T-cell (primary cell): ENCODE data around the gene KCTD17. TPM values are rescaled to one million over a fixed set of nuclear protein-coding genes. Genes with fewer than 3 reads are reported as not detected.

ENCODE experiments used
- ATAC-seq, 4 experiments: fragments of 200-7000 bp in 3 of 4; fragments of 150-1000 bp in 1 of 4; cut with Tn5 transposase; replicated peaks in 1 of 4; 1 replicate in 3 of 4; 2 replicates in 1 of 4; pipeline ENCODE4 v1.10.0; 2021; ENCODE audit warnings: moderate library complexity in 3 of 4, mild to moderate bottlenecking in 2 of 4, moderate number of reproducible peaks in 1 of 4
- CTCF ChIA-PET, 2 donors: fragments of 300-600 bp; sonication (Branson Sonifier 250); formaldehyde crosslinking; loops; one replicate each; lab custom pipeline; 2022; ENCODE audit warnings: antibody characterized with exemption in 2 of 2; lab: Charles Lee
- POLR2A ChIA-PET, 2 donors: fragments of 300-600 bp; sonication (Branson Sonifier 250); formaldehyde crosslinking; loops; one replicate each; lab custom pipeline; 2022; ENCODE audit warnings: antibody characterized with exemption in 2 of 2; lab: Charles Lee
- DNase-seq, 35 experiments: peaks; one replicate each; pipeline versions ENCODE4 v3.0.0 to v3.0.0-alpha.2; 2013 to 2023
- H3K27ac ChIP-seq: one replicate; pipeline ENCODE4 v1.5.1; 2013; ENCODE audit warnings: low read length
- H3K27me3 ChIP-seq, 2 experiments: replicated peaks in 1 of 2; 1 replicate in 1 of 2; 2 replicates in 1 of 2; pipeline versions ENCODE4 v1.6.1 to v1.7.0; 2013; ENCODE audit warnings: low read length in 1 of 2, mixed read lengths in 1 of 2; ENCODE audit not compliant: control insufficient read depth in 2 of 2, insufficient read depth in 2 of 2; ENCODE audit errors: extremely low read depth in 1 of 2
- H3K36me3 ChIP-seq, 2 donors: 1 replicate in 1 of 2; 2 replicates in 1 of 2; pipeline versions ENCODE4 v1.6.1 to v1.7.0; 2013; ENCODE audit warnings: low read length in 1 of 2; ENCODE audit not compliant: control insufficient read depth in 2 of 2, insufficient read depth in 1 of 2; ENCODE audit errors: extremely low read depth in 1 of 2
- H3K4me1 ChIP-seq, 2 experiments: 1 replicate in 1 of 2; 2 replicates in 1 of 2; pipeline versions ENCODE4 v1.6.1 to v1.7.0; 2013; ENCODE audit warnings: low read length in 2 of 2, mixed read lengths in 1 of 2; ENCODE audit not compliant: insufficient read depth in 2 of 2, control insufficient read depth in 1 of 2; ENCODE audit errors: extremely low read depth in 1 of 2
- H3K4me3 ChIP-seq, 2 donors: 1 replicate in 1 of 2; 2 replicates in 1 of 2; pipeline versions ENCODE4 v1.5.1 to v1.7.0; 2013; ENCODE audit warnings: mild to moderate bottlenecking in 2 of 2, low read length in 1 of 2, moderate library complexity in 1 of 2; ENCODE audit not compliant: control insufficient read depth in 1 of 2; ENCODE audit errors: extremely low read depth in 1 of 2
- H3K9me3 ChIP-seq: 2 replicates; pipeline ENCODE4 v1.7.0; 2013
- H3K27ac Mint-ChIP-seq, 2 donors: one replicate each; pipeline ENCODE4 v1.8.0; 2020 to 2021; ENCODE audit warnings: mild to moderate bottlenecking in 2 of 2, mixed read lengths in 2 of 2
- H3K27me3 Mint-ChIP-seq, 2 donors: one replicate each; pipeline ENCODE4 v1.8.0; 2021 to 2022; ENCODE audit warnings: mixed read lengths in 2 of 2
- H3K36me3 Mint-ChIP-seq: one replicate; pipeline ENCODE4 v1.8.0; 2021; ENCODE audit warnings: mixed read lengths
- H3K4me1 Mint-ChIP-seq, 3 donors: one replicate each; pipeline ENCODE4 v1.8.0; 2020 to 2022; ENCODE audit warnings: mixed read lengths in 3 of 3, mild to moderate bottlenecking in 1 of 3
- H3K4me3 Mint-ChIP-seq, 3 donors: one replicate each; pipeline ENCODE4 v1.8.0; 2020 to 2022; ENCODE audit warnings: mild to moderate bottlenecking in 3 of 3, mixed read lengths in 3 of 3, moderate library complexity in 3 of 3
- H3K9me3 Mint-ChIP-seq, 3 donors: one replicate each; pipeline ENCODE4 v1.8.0; 2020 to 2022; ENCODE audit warnings: mixed read lengths in 3 of 3
- WGBS: methylation state at CpG from one replicate; pipeline ENCODE4 v1.1.5; 2013; ENCODE audit warnings: missing lambda C conversion rate; ENCODE audit not compliant: insufficient coverage; 5-methylcytosine and 5-hydroxymethylcytosine counted together
- total RNA-seq, 35 experiments: library from RNA in 6 of 35; stranded (reverse) in 6 of 35; fragments of 120-200 nt in 1 of 35; gene quantifications; one replicate each; pipeline versions ENCODE4 v1.2.1 to v1.2.4 and lab custom pipeline; 2013 to 2026

The KCTD17 gene
- total RNA-seq, 5 donors from 2014 or later (not counting 1 experiment from before 2014, with no cell fraction given): 24.0 to 36.2 (median 35.1) TPM

DNA sequence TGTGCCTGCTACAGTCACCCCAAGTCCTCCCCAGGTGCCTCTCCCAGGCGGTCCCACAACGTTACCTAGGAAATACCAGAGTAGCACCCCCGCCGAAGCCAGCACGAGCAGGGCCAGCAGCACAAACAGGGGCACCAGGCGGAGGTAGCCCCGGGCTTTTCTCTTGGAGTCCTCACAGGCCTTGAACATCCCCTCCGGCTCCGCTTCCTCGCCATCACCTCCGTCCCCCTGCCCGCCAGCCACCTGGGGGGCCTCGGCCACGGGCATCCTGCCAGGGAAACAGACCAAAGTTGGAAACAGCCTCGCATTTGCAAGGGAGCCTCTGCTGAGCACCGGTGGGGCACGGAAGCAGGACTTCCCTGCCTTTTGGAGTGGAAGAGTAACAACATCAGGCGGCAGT is 51.6 kb downstream of the KCTD17 start:
- CTCF ChIA-PET: no interaction called here
- Mint-ChIP-seq H3K36me3 (no peaks in the 10 kb centered on the region), H3K27me3 (no peaks in the 10 kb centered on the region), H3K9me3 (no peaks in the 10 kb centered on the region), H3K27ac (no peak overlapping the region), H3K4me3 (no peak overlapping the region), H3K4me1 (peaks cover 10 to 12% (median 10%) of the 10 kb centered on the region in 3 donors)
- H3K4me1 ChIP-seq: peaks cover 0 to 21% of the 10 kb centered on the region in 2 experiments
- H3K36me3 ChIP-seq: no peaks in the 10 kb centered on the region
- H3K27ac ChIP-seq: no peak overlapping the region
- DNase-seq (no peak), ATAC-seq (no peak)
- peaks cover 0 to 10% of the 10 kb centered on the region in 2 experiments for H3K27me3 ChIP-seq
- no peaks in the 10 kb centered on the region for H3K9me3 ChIP-seq
- WGBS: 84% methylated on average over 14 of the region's 18 CpGs
- H3K4me3 ChIP-seq: no peak overlapping the region
- POLR2A ChIA-PET: no interaction called here

- DNase-seq (no peak), ATAC-seq (no peak)
- Histone ChIP-seq H3K36me3 (no peaks in the 10 kb centered on the region), H3K27me3 (peaks cover 0 to 14% of the 10 kb centered on the region in 2 experiments), H3K4me1 (peaks cover 0 to 18% of the 10 kb centered on the region in 2 experiments), H3K27ac (no peak overlapping the region), H3K9me3 (no peaks in the 10 kb centered on the region), H3K4me3 (no peak overlapping the region)
- Mint-ChIP-seq H3K36me3 (no peaks in the 10 kb centered on the region), H3K27ac (no peak overlapping the region), H3K9me3 (no peaks in the 10 kb centered on the region), H3K27me3 (no peaks in the 10 kb centered on the region), H3K4me3 (no peak overlapping the region), H3K4me1 (peaks cover 5 to 10% (median 7%) of the 10 kb centered on the region in 3 donors)
- WGBS: 72% methylated on average over 10 of the region's 14 CpGs
- CTCF ChIA-PET: no interaction called here
- POLR2A ChIA-PET: no interaction called here
Measured at GRCh38 chr22:37103656-37104452, 52.3 kb downstream of the KCTD17 start.

- ATAC-seq (no peak), DNase-seq (no peak)
- Histone ChIP-seq H3K9me3 (no peaks in the 10 kb centered on the region), H3K4me1 (peaks cover 0 to 14% of the 10 kb centered on the region in 2 experiments), H3K36me3 (no peaks in the 10 kb centered on the region), H3K4me3 (no peak overlapping the region), H3K27me3 (peaks cover 0 to 16% of the 10 kb centered on the region in 2 experiments), H3K27ac (no peak overlapping the region)
- no peaks in the 10 kb centered on the region for H3K36me3 Mint-ChIP-seq
- WGBS: 31% methylated on average over 5 of the region's 7 CpGs
- H3K9me3 Mint-ChIP-seq: no peaks in the 10 kb centered on the region
- H3K27me3 Mint-ChIP-seq: no peaks in the 10 kb centered on the region
- ChIA-PET POLR2A (interaction anchor here in 1 of 2 donors (0.5 kb wide), 1 partner anchor 46 kb away, joined by 3 read pairs; no protein-coding TSS in a partner anchor), CTCF (interaction anchor here in 1 of 2 donors (0.8 kb wide), 1 partner anchor 26 kb away, joined by 6 read pairs; no protein-coding TSS in a partner anchor)
- H3K27ac Mint-ChIP-seq: no peak overlapping the region
- H3K4me3 Mint-ChIP-seq: no peak overlapping the region
- H3K4me1 Mint-ChIP-seq: peaks cover 0 to 7% (median 0%) of the 10 kb centered on the region in 3 donors
Measured at GRCh38 chr22:37105154-37105553, 53.6 kb downstream of the KCTD17 start.

- POLR2A ChIA-PET: no interaction called here
- H3K9me3 ChIP-seq: no peaks in the 10 kb centered on the region
- no peaks in the 10 kb centered on the region for H3K36me3 ChIP-seq
- CTCF ChIA-PET: no interaction called here
- no peaks in the 10 kb centered on the region for H3K4me1 Mint-ChIP-seq
- peaks cover 0 to 6% of the 10 kb centered on the region in 2 experiments for H3K4me1 ChIP-seq
- H3K4me3 Mint-ChIP-seq: no peak overlapping the region
- no peaks in the 10 kb centered on the region for H3K27me3 Mint-ChIP-seq
- DNase-seq (no peak), ATAC-seq (no peak)
- H3K27me3 ChIP-seq: peaks cover 0 to 13% of the 10 kb centered on the region in 2 experiments
- H3K27ac ChIP-seq: no peak overlapping the region
- no peak overlapping the region for H3K27ac Mint-ChIP-seq
- no peaks in the 10 kb centered on the region for H3K9me3 Mint-ChIP-seq
- H3K4me3 ChIP-seq: no peak overlapping the region
- H3K36me3 Mint-ChIP-seq: no peaks in the 10 kb centered on the region
- no CpG with 5 or more reads among the region's 5 CpGs for WGBS
Measured at GRCh38 chr22:37105990-37106389, 54.4 kb downstream of the KCTD17 start.

- H3K4me1 Mint-ChIP-seq: no peaks in the 10 kb centered on the region
- H3K4me1 ChIP-seq: peaks cover 0 to 6% of the 10 kb centered on the region in 2 experiments
- no peak for ATAC-seq
- DNase-seq: no peak
- H3K27me3 Mint-ChIP-seq: no peaks in the 10 kb centered on the region
- no peaks in the 10 kb centered on the region for H3K9me3 ChIP-seq
- WGBS: 88% methylated on average over 10 of the region's 18 CpGs
- H3K27ac Mint-ChIP-seq: no peak overlapping the region
- ChIA-PET POLR2A (no interaction called here), CTCF (no interaction called here)
- peaks cover 4% of the 10 kb centered on the region for H3K36me3 Mint-ChIP-seq
- no peak overlapping the region for H3K27ac ChIP-seq
- H3K36me3 ChIP-seq: no peaks in the 10 kb centered on the region
- no peak overlapping the region for H3K4me3 ChIP-seq
- peaks cover 0 to 13% of the 10 kb centered on the region in 2 experiments for H3K27me3 ChIP-seq
- no peaks in the 10 kb centered on the region for H3K9me3 Mint-ChIP-seq
- H3K4me3 Mint-ChIP-seq: no peak overlapping the region
Measured at GRCh38 chr22:37107816-37108621, 56.5 kb downstream of the KCTD17 start.

- no peaks in the 10 kb centered on the region for H3K27me3 Mint-ChIP-seq
- H3K9me3 Mint-ChIP-seq: no peaks in the 10 kb centered on the region
- DNase-seq (no peak), ATAC-seq (no peak)
- H3K27ac Mint-ChIP-seq: no peak within 1 kb of the TSS
- Histone ChIP-seq H3K36me3 (no peaks in the 10 kb centered on the region), H3K4me1 (peaks cover 0 to 6% of the 10 kb centered on the region in 2 experiments), H3K4me3 (no peak within 1 kb of the TSS), H3K27me3 (peaks cover 0 to 13% of the 10 kb centered on the region in 2 experiments), H3K27ac (no peak within 1 kb of the TSS), H3K9me3 (no peaks in the 10 kb centered on the region)
- H3K4me3 Mint-ChIP-seq: no peak within 1 kb of the TSS
- WGBS: 88% methylated on average over 9 of the region's 13 CpGs
- ChIA-PET CTCF (no interaction called here), POLR2A (interaction anchor here in 1 of 2 donors (0.6 kb wide), 1 partner anchor 13 kb away, joined by 6 read pairs; no protein-coding TSS in a partner anchor)
- no peaks in the 10 kb centered on the region for H3K4me1 Mint-ChIP-seq
- peaks cover 4% of the 10 kb centered on the region for H3K36me3 Mint-ChIP-seq
Measured at GRCh38 chr22:37109242-37109917, 57.8 kb downstream of the KCTD17 start, which contains the start of gene TMPRSS6. TMPRSS6 (minus strand) TSS chr22:37109713; CDS start chr22:37103417, 6,296 bp downstream.
